Fibroblast of upper back skin (primary cell): Measurements from ENCODE around the gene ANO1.
"Not testable (repeated sequence)": the region's sequence is repeated elsewhere in the genome, so short reads cannot be mapped to it uniquely, and the experiment has no call there.

ENCODE experiments used
- DNase-seq: peaks from one replicate; pipeline ENCODE4 v3.0.0-alpha.2; 2013

The ANO1 gene

GRCh38 chr11:70078095-70078780 lies at the start of gene ANO1:
Gene ANO1 (plus strand): TSS chr11:70078317. CDS start chr11:70078607, 290 bp downstream.
- no peak for DNase-seq

- no peak for DNase-seq
Measured at GRCh38 chr11:70029115-70029860, 48.8 kb upstream of the ANO1 start.

- no peak for DNase-seq
Measured at GRCh38 chr11:70029861-70030380, 48.2 kb upstream of the ANO1 start.

- DNase-seq, result no peak
Measured at GRCh38 chr11:70030412-70030811, 47.7 kb upstream of the ANO1 start.

- DNase-seq, result no peak
Measured at GRCh38 chr11:70031631-70032469, 46.3 kb upstream of the ANO1 start.

- no peak for DNase-seq
Measured at GRCh38 chr11:70032470-70032795, 45.7 kb upstream of the ANO1 start.

- no peak for DNase-seq
Measured at GRCh38 chr11:70032943-70033710, 45.0 kb upstream of the ANO1 start.

- DNase-seq, result no peak
Measured at GRCh38 chr11:70033711-70034070, 44.4 kb upstream of the ANO1 start.

- DNase-seq, result no peak
Measured at GRCh38 chr11:70034740-70035365, 43.3 kb upstream of the ANO1 start.

- not testable (repeated sequence) for DNase-seq
Measured at GRCh38 chr11:70035665-70036064, 42.5 kb upstream of the ANO1 start.

GRCh38 chr11:70036971-70037882 lies 40.9 kb upstream of the ANO1 start:
- DNase-seq, result no peak

GRCh38 chr11:70038034-70038834 lies 39.9 kb upstream of the ANO1 start:
- DNase-seq, result no peak

- no peak for DNase-seq
Measured at GRCh38 chr11:70040452-70040851, 37.7 kb upstream of the ANO1 start.

GRCh38 chr11:70040869-70041501 lies 37.1 kb upstream of the ANO1 start:
- DNase-seq, result no peak

- no peak for DNase-seq
Measured at GRCh38 chr11:70043482-70043881, 34.6 kb upstream of the ANO1 start.

- DNase-seq, result no peak
Measured at GRCh38 chr11:70046089-70046488, 32.0 kb upstream of the ANO1 start.

GRCh38 chr11:70048279-70049024 lies 29.7 kb upstream of the ANO1 start:
- DNase-seq, result no peak

GRCh38 chr11:70049045-70049444 lies 29.1 kb upstream of the ANO1 start:
- no peak for DNase-seq

- no peak for DNase-seq
Measured at GRCh38 chr11:70050243-70050642, 27.9 kb upstream of the ANO1 start.
